Measurements from ENCODE around the gene STON2. TPM values are rescaled to one million over a fixed set of nuclear protein-coding genes. Genes with fewer than 3 reads are reported as not detected.

STON2 gene
- total and polyA plus RNA-seq, 4 donors = 1.9 to 30.0 (median 7.3) TPM

DNA sequence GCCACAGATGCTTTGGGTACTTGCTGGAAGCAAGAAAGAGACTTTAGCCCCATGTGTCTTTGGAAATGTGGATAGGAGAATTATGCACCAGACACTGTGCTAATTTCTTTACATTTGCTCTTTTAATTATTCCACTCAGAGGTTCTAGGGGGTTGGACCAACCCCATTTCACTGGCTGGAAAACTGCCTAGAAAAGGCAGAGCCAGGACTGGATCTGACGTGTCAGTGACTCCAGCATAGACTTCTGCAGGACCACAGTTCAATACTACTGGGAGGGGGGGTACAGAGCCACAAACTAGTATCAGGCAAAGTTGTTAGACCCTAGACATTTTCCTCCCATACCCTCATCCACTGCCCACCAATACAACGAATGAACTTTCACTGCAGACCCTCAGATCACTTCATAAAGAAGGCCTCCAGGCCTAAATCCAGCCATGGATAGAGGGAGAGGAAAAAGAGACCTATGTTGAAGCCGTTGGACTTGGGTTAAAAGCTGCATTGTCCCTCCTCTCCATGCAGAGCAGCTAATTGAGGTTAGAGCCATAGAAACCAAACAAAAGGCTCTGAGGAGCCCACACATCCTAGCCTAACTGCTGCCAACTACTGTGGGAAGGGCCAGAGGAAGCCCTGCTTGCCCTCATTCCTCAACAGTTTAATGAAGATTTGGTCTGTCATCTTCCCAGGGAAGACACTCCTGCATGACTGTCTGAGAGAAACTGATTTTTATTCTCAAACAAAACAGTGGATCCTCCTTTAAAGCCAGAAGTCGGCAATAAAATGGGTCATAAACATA, 68.7 kb downstream of the STON2 start:
- peaks cover 0 to 4% (median 3%) of the 10 kb centered on the region in 4 donors for H3K4me1 ChIP-seq (ENCODE audit: control insufficient read depth in 4 of 4, insufficient read depth in 4 of 4, low read length in 3 of 4)
- H3K9ac ChIP-seq (ENCODE audit: low read depth in 1 of 2, low read length in 2 of 2) = no peak overlapping the region
- WGBS = 75% methylated on average over 4 of the region's 4 CpGs
- no peaks in the 10 kb centered on the region for H3K9me3 ChIP-seq (ENCODE audit: control insufficient read depth in 4 of 4, low read length in 3 of 4)
- H3K27me3 ChIP-seq (ENCODE audit: control insufficient read depth in 4 of 4, insufficient read depth in 4 of 4, low read length in 3 of 4) = no peaks in the 10 kb centered on the region
- H3K4me3 ChIP-seq (ENCODE audit: low read depth in 1 of 3, low read length in 3 of 3) = no peak overlapping the region
- no peak for DNase-seq (ENCODE audit: low spot score)
- no peaks in the 10 kb centered on the region for H3K36me3 ChIP-seq (ENCODE audit: control insufficient read depth in 4 of 4, insufficient read depth in 3 of 4, low read depth in 1 of 4, low read length in 3 of 4)
- TF ChIP-seq EGR1 (IDR thresholded peaks at IDR 0.05; ENCODE audit: low read depth in 2 of 2) (no peak), JUND (IDR thresholded peaks at IDR 0.05) (no peak), NR2F2 (IDR thresholded peaks at IDR 0.05) (no peak), MAX (IDR thresholded peaks at IDR 0.05) (no peak), FOXA2 (IDR thresholded peaks at IDR 0.05) (no peak), FOXA1 (IDR thresholded peaks at IDR 0.05) (no peak), HNF4A (conservative IDR thresholded peaks at IDR 0.05) (no peak), TAF1 (conservative IDR thresholded peaks at IDR 0.05) (no peak), SP1 (IDR thresholded peaks at IDR 0.05) (no peak), YY1 (IDR thresholded peaks at IDR 0.05) (no peak), GABPA (IDR thresholded peaks at IDR 0.05 in 1 of 2, conservative IDR thresholded peaks at IDR 0.05 in 1 of 2) (no peak), RAD21 (IDR thresholded peaks at IDR 0.05) (no peak), HNF4G (IDR thresholded peaks at IDR 0.05) (no peak), RXRA (IDR thresholded peaks at IDR 0.05) (no peak)
- TF ChIP-seq, protein P1, sequence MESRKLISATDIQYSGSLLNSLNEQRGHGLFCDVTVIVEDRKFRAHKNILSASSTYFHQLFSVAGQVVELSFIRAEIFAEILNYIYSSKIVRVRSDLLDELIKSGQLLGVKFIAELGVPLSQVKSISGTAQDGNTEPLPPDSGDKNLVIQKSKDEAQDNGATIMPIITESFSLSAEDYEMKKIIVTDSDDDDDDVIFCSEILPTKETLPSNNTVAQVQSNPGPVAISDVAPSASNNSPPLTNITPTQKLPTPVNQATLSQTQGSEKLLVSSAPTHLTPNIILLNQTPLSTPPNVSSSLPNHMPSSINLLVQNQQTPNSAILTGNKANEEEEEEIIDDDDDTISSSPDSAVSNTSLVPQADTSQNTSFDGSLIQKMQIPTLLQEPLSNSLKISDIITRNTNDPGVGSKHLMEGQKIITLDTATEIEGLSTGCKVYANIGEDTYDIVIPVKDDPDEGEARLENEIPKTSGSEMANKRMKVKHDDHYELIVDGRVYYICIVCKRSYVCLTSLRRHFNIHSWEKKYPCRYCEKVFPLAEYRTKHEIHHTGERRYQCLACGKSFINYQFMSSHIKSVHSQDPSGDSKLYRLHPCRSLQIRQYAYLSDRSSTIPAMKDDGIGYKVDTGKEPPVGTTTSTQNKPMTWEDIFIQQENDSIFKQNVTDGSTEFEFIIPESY (IDR thresholded peaks at IDR 0.05) = no peak
- TF ChIP-seq, protein P2, sequence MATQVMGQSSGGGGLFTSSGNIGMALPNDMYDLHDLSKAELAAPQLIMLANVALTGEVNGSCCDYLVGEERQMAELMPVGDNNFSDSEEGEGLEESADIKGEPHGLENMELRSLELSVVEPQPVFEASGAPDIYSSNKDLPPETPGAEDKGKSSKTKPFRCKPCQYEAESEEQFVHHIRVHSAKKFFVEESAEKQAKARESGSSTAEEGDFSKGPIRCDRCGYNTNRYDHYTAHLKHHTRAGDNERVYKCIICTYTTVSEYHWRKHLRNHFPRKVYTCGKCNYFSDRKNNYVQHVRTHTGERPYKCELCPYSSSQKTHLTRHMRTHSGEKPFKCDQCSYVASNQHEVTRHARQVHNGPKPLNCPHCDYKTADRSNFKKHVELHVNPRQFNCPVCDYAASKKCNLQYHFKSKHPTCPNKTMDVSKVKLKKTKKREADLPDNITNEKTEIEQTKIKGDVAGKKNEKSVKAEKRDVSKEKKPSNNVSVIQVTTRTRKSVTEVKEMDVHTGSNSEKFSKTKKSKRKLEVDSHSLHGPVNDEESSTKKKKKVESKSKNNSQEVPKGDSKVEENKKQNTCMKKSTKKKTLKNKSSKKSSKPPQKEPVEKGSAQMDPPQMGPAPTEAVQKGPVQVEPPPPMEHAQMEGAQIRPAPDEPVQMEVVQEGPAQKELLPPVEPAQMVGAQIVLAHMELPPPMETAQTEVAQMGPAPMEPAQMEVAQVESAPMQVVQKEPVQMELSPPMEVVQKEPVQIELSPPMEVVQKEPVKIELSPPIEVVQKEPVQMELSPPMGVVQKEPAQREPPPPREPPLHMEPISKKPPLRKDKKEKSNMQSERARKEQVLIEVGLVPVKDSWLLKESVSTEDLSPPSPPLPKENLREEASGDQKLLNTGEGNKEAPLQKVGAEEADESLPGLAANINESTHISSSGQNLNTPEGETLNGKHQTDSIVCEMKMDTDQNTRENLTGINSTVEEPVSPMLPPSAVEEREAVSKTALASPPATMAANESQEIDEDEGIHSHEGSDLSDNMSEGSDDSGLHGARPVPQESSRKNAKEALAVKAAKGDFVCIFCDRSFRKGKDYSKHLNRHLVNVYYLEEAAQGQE (IDR thresholded peaks at IDR 0.05) = no peak
- TF ChIP-seq, protein P3, sequence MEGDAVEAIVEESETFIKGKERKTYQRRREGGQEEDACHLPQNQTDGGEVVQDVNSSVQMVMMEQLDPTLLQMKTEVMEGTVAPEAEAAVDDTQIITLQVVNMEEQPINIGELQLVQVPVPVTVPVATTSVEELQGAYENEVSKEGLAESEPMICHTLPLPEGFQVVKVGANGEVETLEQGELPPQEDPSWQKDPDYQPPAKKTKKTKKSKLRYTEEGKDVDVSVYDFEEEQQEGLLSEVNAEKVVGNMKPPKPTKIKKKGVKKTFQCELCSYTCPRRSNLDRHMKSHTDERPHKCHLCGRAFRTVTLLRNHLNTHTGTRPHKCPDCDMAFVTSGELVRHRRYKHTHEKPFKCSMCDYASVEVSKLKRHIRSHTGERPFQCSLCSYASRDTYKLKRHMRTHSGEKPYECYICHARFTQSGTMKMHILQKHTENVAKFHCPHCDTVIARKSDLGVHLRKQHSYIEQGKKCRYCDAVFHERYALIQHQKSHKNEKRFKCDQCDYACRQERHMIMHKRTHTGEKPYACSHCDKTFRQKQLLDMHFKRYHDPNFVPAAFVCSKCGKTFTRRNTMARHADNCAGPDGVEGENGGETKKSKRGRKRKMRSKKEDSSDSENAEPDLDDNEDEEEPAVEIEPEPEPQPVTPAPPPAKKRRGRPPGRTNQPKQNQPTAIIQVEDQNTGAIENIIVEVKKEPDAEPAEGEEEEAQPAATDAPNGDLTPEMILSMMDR (IDR thresholded peaks at IDR 0.05; ENCODE audit: low read depth, low read length, missing input control) = no peak
- TF ChIP-seq, protein P4, sequence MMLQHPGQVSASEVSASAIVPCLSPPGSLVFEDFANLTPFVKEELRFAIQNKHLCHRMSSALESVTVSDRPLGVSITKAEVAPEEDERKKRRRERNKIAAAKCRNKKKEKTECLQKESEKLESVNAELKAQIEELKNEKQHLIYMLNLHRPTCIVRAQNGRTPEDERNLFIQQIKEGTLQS (IDR thresholded peaks at IDR 0.05) = no peak
- no peak overlapping the region for H3K27ac ChIP-seq (ENCODE audit: low read depth in 1 of 2, low read length in 2 of 2)
